PC-3 (cell line): ENCODE measurements around the gene WEE1. TPM values are rescaled to one million over a fixed set of nuclear protein-coding genes. Genes with fewer than 3 reads are reported as not detected.

ENCODE experiments used
- ATAC-seq: fragments of 200-7000 bp; cut with Tn5 transposase; 2 replicates; pipeline ENCODE4 v1.9.1; 2020; ENCODE audit warnings: mild to moderate bottlenecking, moderate library complexity
- BruUV-seq: library from RNA; stranded (reverse); fragments of 400-500 nt; replicated peaks from 2 replicates; lab custom pipeline; 2021; lab: Mats Ljungman, UMichigan
- CTCF ChIA-PET: fragments of 300-600 bp; sonication (Branson Sonifier 250); formaldehyde crosslinking; loops from one replicate; lab custom pipeline; 2022; ENCODE audit warnings: antibody characterized with exemption; lab: Charles Lee
- POLR2A ChIA-PET: fragments of 300-600 bp; sonication (Branson Sonifier 250); formaldehyde crosslinking; loops from one replicate; lab custom pipeline; 2022; ENCODE audit warnings: antibody characterized with exemption; ENCODE audit not compliant: unreplicated experiment; lab: Charles Lee
- DNase-seq: peaks from one replicate; pipeline ENCODE4 v3.0.0-alpha.2; 2015
- H2AFZ ChIP-seq: fragments of 300-600 bp; sonication (generic); 2 replicates; pipeline ENCODE4 v1.6.0; 2016; ENCODE audit warnings: antibody characterized with exemption, low read length
- H3F3A ChIP-seq: fragments of 300-600 bp; sonication (generic); one replicate; pipeline ENCODE4 v1.6.0; 2017; ENCODE audit warnings: antibody characterized with exemption, low read length, control low read depth, mild to moderate bottlenecking; ENCODE audit not compliant: unreplicated experiment
- H3K27ac ChIP-seq: fragments of 300-600 bp; sonication (generic); 2 replicates; pipeline ENCODE4 v1.5.1; 2016; ENCODE audit warnings: mild to moderate bottlenecking, low read length
- H3K27me3 ChIP-seq: fragments of 300-600 bp; sonication (generic); 2 replicates; pipeline ENCODE4 v1.6.1; 2016; ENCODE audit warnings: low read length, mixed read lengths
- H3K36me3 ChIP-seq: fragments of 300-600 bp; sonication (generic); 2 replicates; pipeline ENCODE4 v1.6.1; 2016; ENCODE audit warnings: low read depth, mixed run types, low read length, mixed read lengths
- H3K4me1 ChIP-seq: fragments of 300-600 bp; sonication (generic); 2 replicates; pipeline ENCODE4 v1.5.1; 2016; ENCODE audit warnings: low read length; ENCODE audit not compliant: insufficient read depth
- H3K4me2 ChIP-seq: fragments of 300-600 bp; sonication (generic); 2 replicates; pipeline ENCODE4 v1.6.0; 2016; ENCODE audit warnings: low read length
- H3K4me3 ChIP-seq: fragments of 300-600 bp; sonication (generic); 2 replicates; pipeline ENCODE4 v1.5.1; 2016; ENCODE audit warnings: mild to moderate bottlenecking, low read length, mixed read lengths
- H3K79me2 ChIP-seq: fragments of 300-600 bp; sonication (generic); 2 replicates; pipeline ENCODE4 v1.6.1; 2017; ENCODE audit warnings: low read length, mixed read lengths
- H3K9ac ChIP-seq: fragments of 300-600 bp; sonication (generic); 2 replicates; pipeline ENCODE4 v1.6.0; 2016; ENCODE audit warnings: mild to moderate bottlenecking, low read length
- H3K9me2 ChIP-seq: fragments of 300-600 bp; sonication (generic); replicated peaks from 2 replicates; pipeline ENCODE4 v1.6.1; 2016; ENCODE audit warnings: mixed run types, low read length, mixed read lengths
- H3K9me3 ChIP-seq: fragments of 300-600 bp; sonication (generic); 2 replicates; pipeline ENCODE4 v1.6.1; 2016; ENCODE audit warnings: low read length, mixed read lengths
- H4K20me1 ChIP-seq: fragments of 300-600 bp; sonication (generic); 2 replicates; pipeline ENCODE4 v1.6.1; 2016; ENCODE audit warnings: low read length, mixed read lengths
- EZH2 ChIP-seq: fragments of 300-600 bp; sonication (generic); IDR thresholded peaks from one replicate; pipeline ENCODE4 v1.6.1; 2017; ENCODE audit warnings: antibody characterized with exemption, mild to moderate bottlenecking, low read length; ENCODE audit not compliant: unreplicated experiment
- EZH2phosphoT487 ChIP-seq: fragments of 300-600 bp; sonication (generic); IDR thresholded peaks from 2 replicates; pipeline ENCODE4 v1.6.1; 2018; ENCODE audit warnings: mild to moderate bottlenecking, antibody characterized with exemption, low read length, borderline replicate concordance
- intact Hi-C: fragments of 100-400 bp; cut with micrococcal nuclease; formaldehyde crosslinking; loops from 2 replicates; pipeline ENCODE4 v1.9.0; 2023
- total RNA-seq: library from RNA; depleted of rRNA; stranded (reverse); fragments of >200 nt; gene quantifications from 2 replicates; pipeline ENCODE4 v1.2.3, GENCODE V29; 2014
- TF ChIP-seq, protein P1 (sequence below): fragments of 300-600 bp; sonication (generic); conservative IDR thresholded peaks from 2 replicates; pipeline ENCODE4 v1.5.1; 2017; ENCODE audit warnings: antibody characterized with exemption, low read depth, mild to moderate bottlenecking, low read length

WEE1 gene
- total RNA-seq, 1 experiment from 2014 or later = 46.9 TPM

DNA sequence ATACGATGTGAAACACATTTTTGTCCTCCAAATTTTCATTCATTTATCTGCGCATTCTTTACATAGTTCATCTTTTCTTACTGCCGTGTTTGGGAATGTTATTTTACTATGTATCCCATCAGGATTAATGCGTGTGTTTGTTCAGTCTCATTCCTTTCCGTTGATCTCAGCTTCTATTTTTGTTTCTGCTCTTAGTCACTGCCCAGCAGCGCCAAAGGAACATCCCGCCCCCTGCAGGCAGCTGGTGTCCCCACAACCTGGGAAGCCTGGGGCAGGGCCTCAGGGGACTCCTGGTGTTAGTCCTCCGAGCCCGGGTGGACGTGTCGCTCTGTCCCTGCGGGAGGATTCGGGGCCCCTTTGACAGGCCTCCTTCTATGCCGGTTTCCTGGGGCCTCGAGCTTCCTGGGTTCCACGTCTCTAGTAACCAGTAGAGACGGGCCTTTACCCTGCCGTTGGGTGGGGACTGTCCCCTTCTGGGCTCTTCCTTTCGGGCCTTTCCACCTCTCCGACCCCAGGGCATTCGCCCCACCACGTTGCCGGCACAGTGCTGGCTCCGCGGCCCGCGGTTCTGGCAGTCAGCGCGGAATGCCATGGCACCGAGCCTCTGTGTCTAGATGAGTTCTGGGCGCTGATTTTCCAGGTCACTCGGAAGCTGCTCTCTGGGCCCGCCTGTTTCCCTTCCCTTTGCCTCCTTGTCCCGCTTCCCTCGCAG is 39.8 kb downstream of the WEE1 start:
- Histone ChIP-seq H3K9ac (peak overlapping the region; percentile 84), H3F3A (no peaks in the 10 kb centered on the region), H3K9me2 (no peaks in the 10 kb centered on the region), H3K36me3 (no peaks in the 10 kb centered on the region), H4K20me1 (no peaks in the 10 kb centered on the region), H3K27ac (peak overlapping the region; percentile 86), H2AFZ (peak overlapping the region; percentile 96), H3K79me2 (no peaks in the 10 kb centered on the region), H3K4me2 (peak overlapping the region; percentile 78), H3K27me3 (no peaks in the 10 kb centered on the region), H3K4me1 (peaks cover 26% of the 10 kb centered on the region), H3K4me3 (peak overlapping the region; percentile 63), H3K9me3 (no peaks in the 10 kb centered on the region)
- intact Hi-C loops = loop anchor here (1.0 to 5.0 kb wide), 6 partner anchors 38 to 694 kb away; partner anchors contain the start of gene ADM
- DNase-seq (peak; percentile 96), ATAC-seq (peak; percentile 80)
- ChIA-PET CTCF (interaction anchor here (0.5 to 2.2 kb wide), 9 partner anchors 9 to 716 kb away, joined by 3 to 9 read pairs (median 3); partner anchors contain the start of gene WEE1), POLR2A (interaction anchor here (0.6 to 0.8 kb wide), 3 partner anchors 37 to 869 kb away, joined by 3 to 4 read pairs (median 4); partner anchors contain the start of gene WEE1)
- TF ChIP-seq, protein P1, sequence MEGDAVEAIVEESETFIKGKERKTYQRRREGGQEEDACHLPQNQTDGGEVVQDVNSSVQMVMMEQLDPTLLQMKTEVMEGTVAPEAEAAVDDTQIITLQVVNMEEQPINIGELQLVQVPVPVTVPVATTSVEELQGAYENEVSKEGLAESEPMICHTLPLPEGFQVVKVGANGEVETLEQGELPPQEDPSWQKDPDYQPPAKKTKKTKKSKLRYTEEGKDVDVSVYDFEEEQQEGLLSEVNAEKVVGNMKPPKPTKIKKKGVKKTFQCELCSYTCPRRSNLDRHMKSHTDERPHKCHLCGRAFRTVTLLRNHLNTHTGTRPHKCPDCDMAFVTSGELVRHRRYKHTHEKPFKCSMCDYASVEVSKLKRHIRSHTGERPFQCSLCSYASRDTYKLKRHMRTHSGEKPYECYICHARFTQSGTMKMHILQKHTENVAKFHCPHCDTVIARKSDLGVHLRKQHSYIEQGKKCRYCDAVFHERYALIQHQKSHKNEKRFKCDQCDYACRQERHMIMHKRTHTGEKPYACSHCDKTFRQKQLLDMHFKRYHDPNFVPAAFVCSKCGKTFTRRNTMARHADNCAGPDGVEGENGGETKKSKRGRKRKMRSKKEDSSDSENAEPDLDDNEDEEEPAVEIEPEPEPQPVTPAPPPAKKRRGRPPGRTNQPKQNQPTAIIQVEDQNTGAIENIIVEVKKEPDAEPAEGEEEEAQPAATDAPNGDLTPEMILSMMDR = peak; percentile 91
- TF ChIP-seq EZH2phosphoT487 (no peak), EZH2 (no peak)
- BruUV-seq = TSS peak; percentile 97

- DNase-seq = peak; percentile 81
- peak overlapping the region; percentile 78 for H3K4me2 ChIP-seq
- peaks cover 26% of the 10 kb centered on the region for H3K4me1 ChIP-seq
- H3K36me3 ChIP-seq = no peaks in the 10 kb centered on the region
- peak overlapping the region; percentile 86 for H3K27ac ChIP-seq
- peak overlapping the region; percentile 96 for H2AFZ ChIP-seq
- H3K27me3 ChIP-seq = no peaks in the 10 kb centered on the region
- H3K79me2 ChIP-seq = no peaks in the 10 kb centered on the region
- TF ChIP-seq EZH2phosphoT487 = no peak
- TF ChIP-seq, protein P1 = peak; percentile 71
- peak overlapping the region; percentile 63 for H3K4me3 ChIP-seq
- no TSS peak for BruUV-seq
- no peaks in the 10 kb centered on the region for H3K9me3 ChIP-seq
- intact Hi-C loops = loop anchor here (1.0 to 5.0 kb wide), 8 partner anchors 39 to 693 kb away; partner anchors contain the start of gene ADM
- POLR2A ChIA-PET = interaction anchor here (0.8 kb wide), 1 partner anchor 38 kb away, joined by 3 read pairs; no protein-coding TSS in a partner anchor
- CTCF ChIA-PET = interaction anchor here (0.6 to 2.2 kb wide), 4 partner anchors 41 to 841 kb away, joined by 3 to 9 read pairs (median 4); partner anchors contain the start of genes AMPD3 and WEE1
- H3K9ac ChIP-seq = peak overlapping the region; percentile 84
- H3K9me2 ChIP-seq = no peaks in the 10 kb centered on the region
- H3F3A ChIP-seq = no peaks in the 10 kb centered on the region
- no peaks in the 10 kb centered on the region for H4K20me1 ChIP-seq
- ATAC-seq = peak; percentile 81
Measured at GRCh38 chr11:9613830-9614762, 40.6 kb downstream of the WEE1 start.
